Measurements from ENCODE around the gene LRATD1. TPM values are rescaled to one million over a fixed set of nuclear protein-coding genes. Genes with fewer than 3 reads are reported as not detected.

LRATD1 gene
- polyA plus RNA-seq, 3 donors, result not detected

- Mint-ChIP-seq H3K27me3 (ENCODE audit: low read depth in 3 of 3) (no peaks in the 10 kb centered on the region), H3K4me3 (no peak overlapping the region), H3K9me3 (peaks cover 0 to 6% (median 2%) of the 10 kb centered on the region in 7 donors), H3K36me3 (no peaks in the 10 kb centered on the region), H3K27ac (no peak overlapping the region), H3K4me1 (no peaks in the 10 kb centered on the region)
- WGBS (ENCODE audit: insufficient coverage), result no CpG with 5 or more reads among the region's 1 CpG
- TF ChIP-seq CTCF (IDR thresholded peaks at IDR 0.05), result no peak
- no peak overlapping the region for H2AFZ ChIP-seq (ENCODE audit: insufficient read depth, low read depth, low read length, poor library complexity, severe bottlenecking)
- no peak overlapping the region for H3K4me3 ChIP-seq (replicated peaks in 1 of 3; ENCODE audit: low read depth in 2 of 3, low read length in 3 of 3)
- H3K4me2 ChIP-seq (replicated peaks; ENCODE audit: extremely low read depth, low read length, poor library complexity, severe bottlenecking), result no peak overlapping the region
- no peaks in the 10 kb centered on the region for H3K79me2 ChIP-seq (ENCODE audit: insufficient read depth, low read length)
- no peaks in the 10 kb centered on the region for H3K27me3 ChIP-seq (ENCODE audit: control insufficient read depth in 2 of 2, insufficient read depth in 2 of 2, low read length in 2 of 2)
- H3K9ac ChIP-seq (ENCODE audit: insufficient read depth, low read length, poor library complexity, severe bottlenecking), result no peak overlapping the region
- H3K4me1 ChIP-seq (ENCODE audit: control insufficient read depth in 1 of 2, insufficient read depth in 2 of 2, low read length in 2 of 2), result no peaks in the 10 kb centered on the region
- H3K9me3 ChIP-seq (replicated peaks in 1 of 2; ENCODE audit: control insufficient read depth in 1 of 2, insufficient read depth in 1 of 2, low read length in 2 of 2), result no peaks in the 10 kb centered on the region
- DNase-seq, result no peak
- no peak overlapping the region for H3K27ac ChIP-seq (ENCODE audit: low read depth in 1 of 2, low read length in 2 of 2)
- H4K20me1 ChIP-seq (ENCODE audit: insufficient read depth, low read length), result no peaks in the 10 kb centered on the region
- H3K36me3 ChIP-seq (replicated peaks in 1 of 2; ENCODE audit: control insufficient read depth in 1 of 2, insufficient read depth in 2 of 2, low read length in 2 of 2), result no peaks in the 10 kb centered on the region
- intact Hi-C loops (cut with micrococcal nuclease), result no loop called here
Measured at GRCh38 chr2:14677039-14677438, 44.5 kb downstream of the LRATD1 start.

GRCh38 chr2:14678761-14679160 is 46.2 kb downstream of the LRATD1 start:
- no peak for TF ChIP-seq CTCF (IDR thresholded peaks at IDR 0.05)
- Histone ChIP-seq H3K36me3 (replicated peaks in 1 of 2; ENCODE audit: control insufficient read depth in 1 of 2, insufficient read depth in 2 of 2, low read length in 2 of 2) (no peaks in the 10 kb centered on the region), H3K4me1 (ENCODE audit: control insufficient read depth in 1 of 2, insufficient read depth in 2 of 2, low read length in 2 of 2) (no peaks in the 10 kb centered on the region), H3K9me3 (replicated peaks in 1 of 2; ENCODE audit: control insufficient read depth in 1 of 2, insufficient read depth in 1 of 2, low read length in 2 of 2) (no peaks in the 10 kb centered on the region), H3K79me2 (ENCODE audit: insufficient read depth, low read length) (no peaks in the 10 kb centered on the region), H3K4me3 (replicated peaks in 1 of 3; ENCODE audit: low read depth in 2 of 3, low read length in 3 of 3) (no peak overlapping the region), H3K4me2 (replicated peaks; ENCODE audit: extremely low read depth, low read length, poor library complexity, severe bottlenecking) (no peak overlapping the region), H4K20me1 (ENCODE audit: insufficient read depth, low read length) (no peaks in the 10 kb centered on the region), H2AFZ (ENCODE audit: insufficient read depth, low read depth, low read length, poor library complexity, severe bottlenecking) (no peak overlapping the region), H3K27ac (ENCODE audit: low read depth in 1 of 2, low read length in 2 of 2) (no peak overlapping the region), H3K27me3 (ENCODE audit: control insufficient read depth in 2 of 2, insufficient read depth in 2 of 2, low read length in 2 of 2) (no peaks in the 10 kb centered on the region), H3K9ac (ENCODE audit: insufficient read depth, low read length, poor library complexity, severe bottlenecking) (no peak overlapping the region)
- no peaks in the 10 kb centered on the region for H3K36me3 Mint-ChIP-seq
- no peak overlapping the region for H3K4me3 Mint-ChIP-seq
- intact Hi-C loops (cut with micrococcal nuclease), result no loop called here
- no CpG with 5 or more reads among the region's 1 CpG for WGBS (ENCODE audit: insufficient coverage)
- DNase-seq, result no peak
- H3K27me3 Mint-ChIP-seq (ENCODE audit: low read depth in 3 of 3), result no peaks in the 10 kb centered on the region
- no peaks in the 10 kb centered on the region for H3K4me1 Mint-ChIP-seq
- H3K27ac Mint-ChIP-seq, result no peak overlapping the region
- H3K9me3 Mint-ChIP-seq, result peaks cover 0 to 5% (median 2%) of the 10 kb centered on the region in 7 donors

Measured in CD14-positive monocyte (primary cell).